Left ventricle myocardium inferior (tissue), 1 donor: Measurements from ENCODE around the gene SH3BP1. TPM values are rescaled to one million over a fixed set of nuclear protein-coding genes. Genes with fewer than 3 reads are reported as not detected.
"Not testable (repeated sequence)": the region's sequence is repeated elsewhere in the genome, so short reads cannot be mapped to it uniquely, and the experiment has no call there.

Experiments
- DNase-seq: peaks from one replicate; pipeline ENCODE4 v3.0.0-alpha.2; 2020
- H3K27ac ChIP-seq: fragments of 200-600 bp; replicated peaks from 2 replicates; pipeline ENCODE4 v1.8.0; 2021
- H3K27me3 ChIP-seq: fragments of 200-600 bp; 2 replicates; pipeline ENCODE4 v1.8.0; 2021; ENCODE audit warnings: low read depth
- H3K36me3 ChIP-seq: fragments of 200-600 bp; 2 replicates; pipeline ENCODE4 v1.8.0; 2021
- H3K4me1 ChIP-seq: fragments of 200-600 bp; 2 replicates; pipeline ENCODE4 v1.8.0; 2021
- H3K4me3 ChIP-seq: fragments of 200-600 bp; 2 replicates; pipeline ENCODE4 v1.8.0; 2021; ENCODE audit warnings: mild to moderate bottlenecking, moderate library complexity
- H3K9me3 ChIP-seq: fragments of 200-600 bp; replicated peaks from 2 replicates; pipeline ENCODE4 v1.8.0; 2021
- intact Hi-C: fragments of 100-400 bp; cut with micrococcal nuclease; formaldehyde crosslinking; loops from one replicate; pipeline ENCODE4 v1.11.0; 2022
- total RNA-seq: library from RNA; stranded (reverse); fragmentation: NEBNext Ultra II Directional; extraction: Animal tissue kit (Norgen Biotek cat#: 25700); gene quantifications from one replicate; pipeline ENCODE4 v1.2.1, GENCODE V29; 2021
- TF ChIP-seq, protein P1 (sequence below): fragments of 200-600 bp; IDR thresholded peaks from 2 replicates; pipeline ENCODE4 v1.8.0; 2021; ENCODE audit warnings: antibody characterized with exemption, mild to moderate bottlenecking, borderline replicate concordance
- donor health status: DM: no; HTN: yes; CAD: no; lungs with severe emphysema.

Gene SH3BP1
- total RNA-seq, 1 donor from 2014 or later: 2.5 TPM

DNA sequence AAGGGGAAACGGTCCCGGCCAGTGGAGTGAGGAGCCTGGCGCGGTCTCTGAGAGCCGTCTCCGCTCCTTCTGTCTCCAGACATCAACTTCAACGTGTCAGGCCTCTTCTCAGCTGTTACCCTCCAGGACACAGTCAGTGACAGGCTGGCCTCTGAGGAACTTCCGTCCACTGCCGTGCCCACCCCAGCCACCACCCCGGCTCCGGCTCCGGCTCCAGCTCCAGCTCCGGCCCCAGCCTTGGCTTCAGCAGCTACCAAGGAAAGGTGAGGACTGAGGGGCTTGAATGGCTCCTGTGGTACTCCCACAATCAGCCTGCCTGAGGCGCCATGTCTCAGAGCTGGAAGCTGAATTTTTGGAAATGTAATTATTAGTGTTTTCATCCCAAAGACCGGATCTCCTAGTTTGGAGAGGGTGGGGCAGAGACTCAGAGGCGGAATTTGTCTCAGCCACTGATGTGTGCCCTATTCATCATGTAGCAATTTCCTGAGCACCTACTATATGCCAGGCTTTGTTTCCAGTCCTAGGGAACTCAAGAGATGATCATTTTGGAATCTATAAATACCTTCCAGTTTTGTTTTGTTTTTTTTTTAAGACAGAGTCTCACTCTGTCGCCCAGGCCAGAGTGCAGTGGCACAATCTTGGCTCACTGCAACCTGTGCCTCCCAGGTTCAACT, 11.1 kb downstream of the SH3BP1 start:
- no peaks in the 10 kb centered on the region for H3K36me3 ChIP-seq
- no peak for DNase-seq
- no peak overlapping the region for H3K27ac ChIP-seq
- intact Hi-C loops: no loop called here
- H3K4me3 ChIP-seq: no peak overlapping the region
- H3K4me1 ChIP-seq: no peaks in the 10 kb centered on the region
- TF ChIP-seq, protein P1, sequence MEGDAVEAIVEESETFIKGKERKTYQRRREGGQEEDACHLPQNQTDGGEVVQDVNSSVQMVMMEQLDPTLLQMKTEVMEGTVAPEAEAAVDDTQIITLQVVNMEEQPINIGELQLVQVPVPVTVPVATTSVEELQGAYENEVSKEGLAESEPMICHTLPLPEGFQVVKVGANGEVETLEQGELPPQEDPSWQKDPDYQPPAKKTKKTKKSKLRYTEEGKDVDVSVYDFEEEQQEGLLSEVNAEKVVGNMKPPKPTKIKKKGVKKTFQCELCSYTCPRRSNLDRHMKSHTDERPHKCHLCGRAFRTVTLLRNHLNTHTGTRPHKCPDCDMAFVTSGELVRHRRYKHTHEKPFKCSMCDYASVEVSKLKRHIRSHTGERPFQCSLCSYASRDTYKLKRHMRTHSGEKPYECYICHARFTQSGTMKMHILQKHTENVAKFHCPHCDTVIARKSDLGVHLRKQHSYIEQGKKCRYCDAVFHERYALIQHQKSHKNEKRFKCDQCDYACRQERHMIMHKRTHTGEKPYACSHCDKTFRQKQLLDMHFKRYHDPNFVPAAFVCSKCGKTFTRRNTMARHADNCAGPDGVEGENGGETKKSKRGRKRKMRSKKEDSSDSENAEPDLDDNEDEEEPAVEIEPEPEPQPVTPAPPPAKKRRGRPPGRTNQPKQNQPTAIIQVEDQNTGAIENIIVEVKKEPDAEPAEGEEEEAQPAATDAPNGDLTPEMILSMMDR: no peak
- no peaks in the 10 kb centered on the region for H3K9me3 ChIP-seq
- H3K27me3 ChIP-seq: no peaks in the 10 kb centered on the region

DNA sequence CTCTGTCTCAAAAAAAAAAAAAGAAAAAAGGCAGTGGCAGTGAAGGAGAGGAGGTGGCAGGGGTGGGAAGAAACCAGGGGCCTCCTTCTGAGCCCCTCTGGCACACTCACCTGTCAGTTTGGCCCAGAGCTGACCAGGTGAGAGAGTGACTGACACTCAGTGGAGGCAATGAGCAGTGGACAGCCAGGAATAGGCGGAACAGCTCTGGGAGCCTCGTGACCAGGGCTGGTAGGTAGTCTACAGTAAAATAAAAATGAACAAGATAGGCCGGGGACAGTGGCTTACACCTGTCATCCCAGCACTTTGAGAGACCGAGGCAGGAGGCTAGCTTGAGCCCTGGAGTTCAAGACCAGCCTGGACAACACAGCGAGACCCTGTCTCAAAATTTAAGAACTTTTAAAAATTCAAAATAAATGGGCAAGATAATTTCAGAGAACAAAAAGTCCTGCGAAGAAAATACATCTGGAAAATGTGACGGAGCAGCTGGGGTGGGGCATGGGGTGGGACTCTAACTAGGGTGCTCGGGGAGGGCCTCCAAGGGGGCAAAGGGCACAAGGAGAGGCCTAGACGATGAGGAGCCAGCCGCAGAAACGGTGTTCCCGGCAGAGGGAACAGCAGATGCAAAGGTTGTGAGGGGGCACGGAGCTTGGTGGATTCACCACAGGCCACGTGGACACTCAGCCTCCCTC, 15.2 kb downstream of the SH3BP1 start:
- no peaks in the 10 kb centered on the region for H3K27me3 ChIP-seq
- TF ChIP-seq, protein P1: no peak
- no peak overlapping the region for H3K4me3 ChIP-seq
- DNase-seq: no peak
- peaks cover 17% of the 10 kb centered on the region for H3K4me1 ChIP-seq
- intact Hi-C loops: no loop called here
- H3K36me3 ChIP-seq: no peaks in the 10 kb centered on the region
- no peaks in the 10 kb centered on the region for H3K9me3 ChIP-seq
- H3K27ac ChIP-seq: peak overlapping the region; percentile 50

DNA sequence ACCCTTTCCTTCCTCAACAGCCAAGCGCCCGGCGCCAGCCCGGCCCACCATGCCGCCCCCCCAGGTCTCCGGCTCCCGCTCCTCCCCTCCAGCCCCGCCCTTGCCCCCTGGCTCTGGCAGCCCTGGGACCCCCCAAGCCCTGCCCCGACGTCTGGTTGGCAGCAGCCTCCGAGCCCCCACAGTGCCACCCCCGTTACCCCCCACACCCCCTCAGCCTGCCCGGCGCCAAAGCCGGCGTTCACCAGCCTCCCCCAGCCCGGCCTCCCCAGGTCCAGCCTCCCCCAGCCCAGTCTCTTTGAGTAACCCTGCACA, 15.7 kb downstream of the SH3BP1 start:
- Histone ChIP-seq H3K27ac (peak overlapping the region; percentile 50), H3K4me3 (no peak overlapping the region)
- intact Hi-C loops: no loop called here

DNA sequence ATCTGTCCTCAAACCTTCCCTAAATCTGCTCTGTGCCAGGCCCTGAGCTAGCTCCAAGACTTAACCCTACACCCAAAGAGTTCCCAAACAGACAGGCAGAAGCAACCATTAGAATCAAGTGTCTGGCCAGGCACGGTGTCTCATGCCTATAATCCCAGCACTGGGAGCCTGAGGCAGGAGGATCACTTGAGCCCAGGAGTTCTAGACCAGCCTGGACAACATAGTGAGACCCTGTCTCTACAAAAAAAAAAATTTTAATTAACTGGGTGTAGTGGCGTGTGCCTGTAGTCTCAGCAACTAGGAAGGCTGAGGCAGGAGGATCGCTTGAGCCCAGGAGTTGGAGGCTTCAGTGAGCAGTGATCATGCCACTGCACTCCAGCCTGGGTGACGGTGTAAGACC, 17.1 kb downstream of the SH3BP1 start:
- DNase-seq, H3K36me3 ChIP-seq, intact Hi-C loops, H3K27me3 ChIP-seq, H3K4me3 ChIP-seq, H3K9me3 ChIP-seq: not testable (repeated sequence)
- Histone ChIP-seq H3K4me1 (peaks cover 35% of the 10 kb centered on the region), H3K27ac (peak overlapping the region; percentile 50)

More for the DNA sequence above, 15.7 kb downstream of the SH3BP1 start:
- TF ChIP-seq, protein P1: no peak
- Histone ChIP-seq H3K4me1 (peaks cover 22% of the 10 kb centered on the region), H3K9me3 (no peaks in the 10 kb centered on the region), H3K27me3 (no peaks in the 10 kb centered on the region), H3K36me3 (no peaks in the 10 kb centered on the region)
- no peak for DNase-seq

GRCh38 chr22:37657590-37658132, 18.2 kb downstream of the SH3BP1 start:
- intact Hi-C loops: no loop called here
- TF ChIP-seq, protein P1: no peak
- peaks cover 45% of the 10 kb centered on the region for H3K4me1 ChIP-seq

More at GRCh38 chr22:37657590-37658132, 18.2 kb downstream of the SH3BP1 start:
- Histone ChIP-seq H3K36me3 (no peaks in the 10 kb centered on the region), H3K27ac (peak overlapping the region; percentile 86), H3K27me3 (no peaks in the 10 kb centered on the region), H3K4me3 (peak overlapping the region; percentile 74), H3K9me3 (no peaks in the 10 kb centered on the region)
- no peak for DNase-seq
